K562 (cell line): ENCODE results near the gene DGKB. TPM values are rescaled to one million over a fixed set of nuclear protein-coding genes. Genes with fewer than 3 reads are reported as not detected.

Source experiments
- ATAC-seq: fragments of 200-7000 bp; cut with Tn5 transposase; 3 replicates; pipeline ENCODE4 v1.9.1; 2020; ENCODE audit warnings: moderate library complexity
- BruUV-seq: library from RNA; stranded (reverse); fragments of 400-500 nt; replicated peaks from 2 replicates; lab custom pipeline; 2021; lab: Mats Ljungman, UMichigan
- CTCF ChIA-PET: fragments of 300-600 bp; formaldehyde crosslinking; extraction: SDS; loops from one replicate; lab custom pipeline; 2021; ENCODE audit warnings: low intra/inter-chr PET ratio; lab: Yijun Ruan, JAX
- POLR2A ChIA-PET: fragments of 300-600, 350-650 bp; sonication (Branson Sonifier 250); formaldehyde crosslinking; extraction: SDS; loops from one replicate; lab custom pipeline; 2021; ENCODE audit warnings: antibody characterized with exemption, inconsistent platforms; lab: Yijun Ruan, JAX
- DNase-seq, 4 experiments: peaks; one replicate each; pipeline versions ENCODE4 v3.0.0 to v3.0.0-alpha.2; 2011 to 2018; ENCODE audit warnings: low spot score in 3 of 4, mixed read lengths in 3 of 4; ENCODE audit errors: extremely low read depth in 1 of 4
- FAIRE-seq: peaks from 2 replicates; lab custom pipeline; 2011; peaks lifted over from hg19 to GRCh38; lab: Jason Lieb, UNC
- H2AFZ ChIP-seq: 2 replicates; pipeline ENCODE4 v1.6.0; 2011; ENCODE audit warnings: low read depth, low read length, control low read depth, inconsistent platforms
- H3K27ac ChIP-seq: fragments of 200-600 bp; 3 replicates; pipeline ENCODE4 v1.8.0; 2011; ENCODE audit warnings: low read depth, mild to moderate bottlenecking, control low read depth, inconsistent platforms, low read length, moderate library complexity, mixed read lengths; ENCODE audit errors: extremely low read depth
- H3K27me3 ChIP-seq, 2 experiments: fragments of 300-600 bp in 1 of 2; 2 replicates in 1 of 2; 3 replicates in 1 of 2; pipeline versions ENCODE4 v1.6.0 to v1.8.0; 2011; ENCODE audit warnings: inconsistent platforms in 2 of 2, low read length in 2 of 2, mild to moderate bottlenecking in 1 of 2, mixed read lengths in 1 of 2, moderate library complexity in 1 of 2; ENCODE audit not compliant: control insufficient read depth in 2 of 2, insufficient read depth in 2 of 2
- H3K36me3 ChIP-seq: fragments of 300-600 bp; 3 replicates; pipeline ENCODE4 v1.8.0; 2011; ENCODE audit warnings: mild to moderate bottlenecking, low read length, inconsistent platforms; ENCODE audit not compliant: control insufficient read depth, insufficient read depth
- H3K4me1 ChIP-seq, 2 experiments: fragments of 200-600 bp in 1 of 2; replicated peaks in 1 of 2; 2 replicates in 1 of 2; 3 replicates in 1 of 2; pipeline versions ENCODE4 v1.5.1 to v1.8.0; 2011; ENCODE audit warnings: inconsistent platforms in 2 of 2, low read length in 2 of 2, mild to moderate bottlenecking in 1 of 2, mixed read lengths in 1 of 2, moderate library complexity in 1 of 2; ENCODE audit not compliant: control insufficient read depth in 2 of 2, insufficient read depth in 2 of 2
- H3K4me2 ChIP-seq: 2 replicates; pipeline ENCODE4 v1.6.1; 2011; ENCODE audit warnings: low read length, control low read depth, inconsistent platforms, mixed read lengths; ENCODE audit not compliant: insufficient read depth
- H3K4me3 ChIP-seq: fragments of 200-600 bp; sonication (generic), shearing (Covaris generic); 2 replicates; pipeline ENCODE4 v1.5.1; 2016; ENCODE audit warnings: control low read depth, inconsistent platforms
- H3K79me2 ChIP-seq: fragments of 200-600 bp; 3 replicates; pipeline ENCODE4 v1.8.0; 2011; ENCODE audit warnings: low read length, inconsistent platforms; ENCODE audit not compliant: control insufficient read depth, insufficient read depth
- H3K9ac ChIP-seq, 2 experiments: 2 replicates each; pipeline versions ENCODE4 v1.6.0 to v1.6.1; 2011; ENCODE audit warnings: low read depth in 2 of 2, low read length in 2 of 2, control low read depth in 1 of 2, inconsistent platforms in 1 of 2, mild to moderate bottlenecking in 1 of 2, mixed read lengths in 1 of 2; ENCODE audit not compliant: insufficient read depth in 1 of 2
- H3K9me1 ChIP-seq: one replicate; pipeline ENCODE4 v1.6.0; 2011; ENCODE audit warnings: inconsistent platforms, mild to moderate bottlenecking, low read length, moderate library complexity; ENCODE audit not compliant: control insufficient read depth, insufficient read depth
- H3K9me3 ChIP-seq: replicated peaks from 2 replicates; pipeline ENCODE4 v1.5.1; 2011; ENCODE audit warnings: low read depth, low read length, inconsistent platforms; ENCODE audit not compliant: control insufficient read depth, insufficient read depth
- H4K20me1 ChIP-seq: replicated peaks from 2 replicates; pipeline ENCODE4 v1.6.1; 2011; ENCODE audit warnings: low read length, inconsistent platforms, mixed read lengths; ENCODE audit not compliant: control insufficient read depth, insufficient read depth
- CHD1 ChIP-seq: fragments of 200-600 bp; sonication (generic); IDR thresholded peaks from one replicate; pipeline ENCODE4 v1.6.1; 2012; ENCODE audit warnings: mild to moderate bottlenecking, moderate library complexity, low read length, inconsistent platforms
- RAD21 ChIP-seq, 2 experiments: fragments of 250-450 bp in 1 of 2; fragments of 450-650 bp in 1 of 2; sonication (Bioruptor Pico) in 1 of 2; formaldehyde crosslinking in 1 of 2; IDR thresholded peaks in 1 of 2; conservative IDR thresholded peaks in 1 of 2; 2 replicates each; pipeline versions ENCODE4 v1.4.0 to v1.8.0; 2020 to 2022; ENCODE audit warnings: mild to moderate bottlenecking in 2 of 2, moderate library complexity in 1 of 2
- ZNF165 ChIP-seq: fragments of 250-450 bp; sonication (Bioruptor Pico); IDR thresholded peaks from 2 replicates; pipeline ENCODE4 v1.4.0; 2020; ENCODE audit warnings: borderline replicate concordance
- ZNF197 ChIP-seq: fragments of 200-800 bp; sonication (Bioruptor generic); IDR thresholded peaks from 2 replicates; pipeline ENCODE4 v1.6.1; 2016; ENCODE audit warnings: low read depth, missing genetic modification characterization, missing compliant biosample characterization
- WGBS: fragments of 100-300 bp; shearing (Covaris generic); methylation state at CpG from one replicate; pipeline ENCODE4 v1.1.6; 2016; ENCODE audit warnings: low coverage, mixed read lengths; ENCODE audit not compliant: insufficient coverage; ENCODE audit errors: missing lambda C conversion rate; 5-methylcytosine and 5-hydroxymethylcytosine counted together
- in situ Hi-C: fragments of 300-500 bp; cut with MboI; formaldehyde crosslinking; loops from 4 replicates; pipeline ENCODE4 v1.15.0; 2018; ENCODE audit warnings: inconsistent platforms, mixed read lengths
- intact Hi-C: fragments of 100-400 bp; cut with micrococcal nuclease; formaldehyde crosslinking; loops from 2 replicates; pipeline ENCODE4 v1.14.2; 2022
- polyA plus RNA-seq, 8 experiments: library from polyadenylated mRNA; depleted of rRNA in 4 of 8; stranded (reverse) in 5 of 8; unstranded in 3 of 8; fragments of >200 nt; fragmentation: Nextera tagmentation in 2 of 8; fragmentation: Illumina TruSeq in 1 of 8; extraction: Ambion mirVana in 2 of 8; extraction: Trizol in 1 of 8; gene quantifications; 2 replicates each; pipeline versions ENCODE4 v1.2.1 to v1.2.3, GENCODE V29; 2011 to 2014; ENCODE audit warnings: inconsistent platforms in 1 of 8, missing spikeins in 1 of 8
- total RNA-seq, 7 experiments: library from RNA; depleted of rRNA in 6 of 7; stranded (reverse); fragments of >200 nt in 6 of 7; fragmentation: Illumina TruSeq in 2 of 7; extraction: Trizol in 2 of 7; gene quantifications; 2 replicates each; pipeline versions ENCODE4 v1.2.1 to v1.2.3, GENCODE V29; 2011 to 2021; ENCODE audit warnings: low replicate concordance in 1 of 7
- TF ChIP-seq, protein P1 (sequence below), 2 experiments: fragments of 450-650 bp; IDR thresholded peaks; 2 replicates each; pipeline ENCODE4 v1.6.1; 2016; ENCODE audit warnings: mild to moderate bottlenecking in 2 of 2, borderline replicate concordance in 1 of 2, low read depth in 1 of 2, moderate library complexity in 1 of 2
- TF ChIP-seq, protein P2 (sequence below): fragments of 450-650 bp; formaldehyde crosslinking; IDR thresholded peaks from 2 replicates; pipeline ENCODE4 v1.4.0; 2020; ENCODE audit warnings: mild to moderate bottlenecking, mixed read lengths
- TF ChIP-seq, protein P3 (sequence below): sonication (generic); formaldehyde crosslinking; IDR thresholded peaks from 2 replicates; pipeline ENCODE4 v1.8.1; 2023; ENCODE audit warnings: mild to moderate bottlenecking, missing genetic modification reagents

Gene DGKB
- total and polyA plus RNA-seq, 9 of the 15 experiments (the other 6 are each of a cell fraction or from before 2014, with no cell fraction given) = 0.01 TPM; not detected in 8

DNA sequence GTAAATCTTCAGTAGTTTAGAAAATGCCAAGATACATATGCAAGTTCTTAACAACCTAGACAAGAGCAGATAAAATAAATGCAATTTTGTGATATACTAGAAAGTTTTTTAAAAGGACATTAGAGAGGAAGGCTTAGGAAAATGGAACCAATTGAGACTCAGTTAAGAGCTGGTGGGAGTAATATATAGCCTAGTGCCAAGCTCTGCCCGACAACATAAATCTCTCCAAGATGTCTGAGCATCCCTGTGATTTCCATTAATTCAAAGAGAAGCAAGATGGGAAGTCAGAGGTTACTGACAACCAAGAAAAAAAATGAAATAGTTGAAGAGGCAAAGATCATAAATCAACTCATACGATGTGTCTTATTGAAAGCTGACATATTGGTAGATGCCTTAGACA is 74.5 kb downstream of the DGKB start:
- in situ Hi-C loops (no loop called here), intact Hi-C loops (no loop called here)
- no peak for ATAC-seq
- no peaks in the 10 kb centered on the region for H3K79me2 ChIP-seq
- BruUV-seq = no TSS peak
- H3K27ac ChIP-seq = no peak overlapping the region
- H3K9ac ChIP-seq = no peak overlapping the region
- ChIA-PET POLR2A (no interaction called here), CTCF (no interaction called here)
- H3K27me3 ChIP-seq = no peaks in the 10 kb centered on the region
- no peak overlapping the region for H2AFZ ChIP-seq
- H3K4me2 ChIP-seq = no peak overlapping the region
- no peaks in the 10 kb centered on the region for H4K20me1 ChIP-seq
- no peak for DNase-seq
- no peaks in the 10 kb centered on the region; the same call in 1 of the 2 replicates for H3K9me3 ChIP-seq
- H3K9me1 ChIP-seq = no peaks in the 10 kb centered on the region
- FAIRE-seq = no peak
- WGBS = 0% methylated on average over 2 of the region's 2 CpGs
- H3K36me3 ChIP-seq = no peaks in the 10 kb centered on the region
- H3K4me1 ChIP-seq = no peaks in the 10 kb centered on the region
- no peak overlapping the region for H3K4me3 ChIP-seq
- TF ChIP-seq, protein P1, sequence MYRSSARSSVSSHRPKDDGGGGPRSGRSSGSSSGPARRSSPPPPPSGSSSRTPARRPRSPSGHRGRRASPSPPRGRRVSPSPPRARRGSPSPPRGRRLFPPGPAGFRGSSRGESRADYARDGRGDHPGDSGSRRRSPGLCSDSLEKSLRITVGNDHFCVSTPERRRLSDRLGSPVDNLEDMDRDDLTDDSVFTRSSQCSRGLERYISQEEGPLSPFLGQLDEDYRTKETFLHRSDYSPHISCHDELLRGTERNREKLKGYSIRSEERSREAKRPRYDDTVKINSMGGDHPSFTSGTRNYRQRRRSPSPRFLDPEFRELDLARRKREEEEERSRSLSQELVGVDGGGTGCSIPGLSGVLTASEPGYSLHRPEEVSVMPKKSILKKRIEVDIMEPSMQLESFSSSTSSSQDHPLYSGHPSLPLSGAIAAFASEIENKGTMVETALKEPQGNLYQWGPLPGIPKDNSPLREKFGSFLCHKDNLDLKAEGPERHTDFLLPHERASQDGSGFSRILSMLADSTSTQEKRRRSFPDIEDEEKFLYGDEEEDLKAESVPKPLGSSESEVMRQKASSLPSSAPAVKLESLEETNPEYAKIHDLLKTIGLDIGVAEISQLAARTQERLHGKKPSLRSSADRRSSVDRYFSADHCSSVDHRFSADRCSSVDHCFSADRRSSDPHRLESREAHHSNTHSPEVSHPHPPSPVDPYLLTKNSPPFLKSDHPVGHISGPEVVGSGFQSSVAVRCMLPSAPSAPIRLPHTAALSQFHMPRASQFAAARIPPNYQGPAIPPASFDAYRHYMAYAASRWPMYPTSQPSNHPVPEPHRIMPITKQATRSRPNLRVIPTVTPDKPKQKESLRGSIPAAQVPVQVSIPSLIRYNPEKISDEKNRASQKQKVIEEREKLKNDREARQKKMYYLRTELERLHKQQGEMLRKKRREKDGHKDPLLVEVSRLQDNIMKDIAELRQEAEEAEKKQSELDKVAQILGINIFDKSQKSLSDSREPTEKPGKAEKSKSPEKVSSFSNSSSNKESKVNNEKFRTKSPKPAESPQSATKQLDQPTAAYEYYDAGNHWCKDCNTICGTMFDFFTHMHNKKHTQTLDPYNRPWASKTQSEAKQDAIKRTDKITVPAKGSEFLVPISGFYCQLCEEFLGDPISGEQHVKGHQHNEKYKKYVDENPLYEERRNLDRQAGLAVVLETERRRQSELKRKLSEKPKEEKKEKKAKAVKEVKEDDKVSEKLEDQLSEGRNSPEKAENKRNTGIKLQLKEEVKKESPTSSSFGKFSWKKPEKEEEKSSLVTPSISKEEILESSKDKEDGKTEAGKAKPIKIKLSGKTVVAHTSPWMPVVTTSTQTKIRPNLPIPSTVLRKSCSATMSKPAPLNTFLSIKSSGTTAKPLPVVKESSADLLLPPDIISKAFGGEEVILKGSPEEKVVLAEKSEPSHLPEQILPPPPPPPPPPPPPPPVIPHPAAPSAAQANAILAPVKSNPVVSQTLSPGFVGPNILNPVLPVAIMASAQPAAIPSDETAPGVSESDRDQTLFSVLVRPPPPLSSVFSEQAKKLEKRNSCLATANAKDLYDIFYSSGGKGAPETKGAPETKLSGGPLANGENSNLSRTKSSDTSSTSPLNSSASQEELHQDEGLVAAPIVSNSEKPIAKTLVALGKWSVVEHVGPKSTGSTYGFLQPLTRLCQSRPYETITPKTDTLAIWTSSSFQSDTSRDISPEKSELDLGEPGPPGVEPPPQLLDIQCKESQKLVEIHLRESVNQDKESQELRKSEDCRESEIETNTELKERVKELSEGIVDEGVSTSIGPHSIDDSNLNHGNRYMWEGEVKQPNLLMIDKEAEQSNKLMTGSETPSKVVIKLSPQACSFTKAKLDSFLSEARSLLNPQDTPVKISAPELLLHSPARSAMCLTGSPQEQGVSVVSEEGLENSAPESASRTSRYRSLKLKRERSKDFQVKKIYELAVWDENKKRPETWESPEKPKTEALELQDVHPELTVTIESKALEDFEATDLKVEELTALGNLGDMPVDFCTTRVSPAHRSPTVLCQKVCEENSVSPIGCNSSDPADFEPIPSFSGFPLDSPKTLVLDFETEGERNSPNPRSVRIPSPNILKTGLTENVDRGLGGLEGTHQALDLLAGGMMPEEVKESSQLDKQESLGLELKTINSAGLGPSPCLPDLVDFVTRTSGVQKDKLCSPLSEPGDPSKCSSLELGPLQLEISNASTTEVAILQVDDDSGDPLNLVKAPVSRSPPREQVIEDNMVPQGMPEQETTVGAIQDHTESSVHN (IDR thresholded peaks at IDR 0.05; ENCODE audit: borderline replicate concordance in 1 of 2, low read depth in 1 of 2) = no peak
- no peak for TF ChIP-seq RAD21 (CRISPR knock-in tag; conservative IDR thresholded peaks at IDR 0.05 in 1 of 2, IDR thresholded peaks at IDR 0.05 in 1 of 2)
- TF ChIP-seq, protein P2, sequence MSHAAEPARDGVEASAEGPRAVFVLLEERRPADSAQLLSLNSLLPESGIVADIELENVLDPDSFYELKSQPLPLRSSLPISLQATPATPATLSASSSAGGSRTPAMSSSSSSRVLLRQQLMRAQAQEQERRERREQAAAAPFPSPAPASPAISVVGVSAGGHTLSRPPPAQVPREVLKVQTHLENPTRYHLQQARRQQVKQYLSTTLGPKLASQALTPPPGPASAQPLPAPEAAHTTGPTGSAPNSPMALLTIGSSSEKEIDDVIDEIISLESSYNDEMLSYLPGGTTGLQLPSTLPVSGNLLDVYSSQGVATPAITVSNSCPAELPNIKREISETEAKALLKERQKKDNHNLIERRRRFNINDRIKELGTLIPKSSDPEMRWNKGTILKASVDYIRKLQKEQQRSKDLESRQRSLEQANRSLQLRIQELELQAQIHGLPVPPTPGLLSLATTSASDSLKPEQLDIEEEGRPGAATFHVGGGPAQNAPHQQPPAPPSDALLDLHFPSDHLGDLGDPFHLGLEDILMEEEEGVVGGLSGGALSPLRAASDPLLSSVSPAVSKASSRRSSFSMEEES (CRISPR knock-in tag) = no peak
- TF ChIP-seq ZNF197 (CRISPR knock-in tag) = no peak
- no peak for TF ChIP-seq ZNF165 (CRISPR knock-in tag)
- no peak for TF ChIP-seq CHD1
- TF ChIP-seq, protein P3, sequence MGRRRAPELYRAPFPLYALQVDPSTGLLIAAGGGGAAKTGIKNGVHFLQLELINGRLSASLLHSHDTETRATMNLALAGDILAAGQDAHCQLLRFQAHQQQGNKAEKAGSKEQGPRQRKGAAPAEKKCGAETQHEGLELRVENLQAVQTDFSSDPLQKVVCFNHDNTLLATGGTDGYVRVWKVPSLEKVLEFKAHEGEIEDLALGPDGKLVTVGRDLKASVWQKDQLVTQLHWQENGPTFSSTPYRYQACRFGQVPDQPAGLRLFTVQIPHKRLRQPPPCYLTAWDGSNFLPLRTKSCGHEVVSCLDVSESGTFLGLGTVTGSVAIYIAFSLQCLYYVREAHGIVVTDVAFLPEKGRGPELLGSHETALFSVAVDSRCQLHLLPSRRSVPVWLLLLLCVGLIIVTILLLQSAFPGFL (CRISPR knock-in tag) = no peak
